Peyer's patch (tissue), 4 donors: ENCODE measurements around the gene CDH4.

Experiments
- POLR2A ChIP-seq, 2 donors: fragments of 450-650 bp; IDR thresholded peaks; one replicate each; pipeline ENCODE4 v1.5.1; 2017; ENCODE audit warnings: antibody characterized with exemption in 2 of 2, mild to moderate bottlenecking in 2 of 2, moderate library complexity in 2 of 2
- TF ChIP-seq, protein P1 (sequence below), 6 experiments: fragments of 450-650 bp in 4 of 6; fragments of 200-600 bp in 2 of 6; sonication (generic) in 1 of 6; IDR thresholded peaks; one replicate each; pipeline ENCODE4 v1.5.1; 2017 to 2019; ENCODE audit warnings: antibody characterized with exemption in 6 of 6, mild to moderate bottlenecking in 3 of 6, moderate library complexity in 1 of 6

DNA sequence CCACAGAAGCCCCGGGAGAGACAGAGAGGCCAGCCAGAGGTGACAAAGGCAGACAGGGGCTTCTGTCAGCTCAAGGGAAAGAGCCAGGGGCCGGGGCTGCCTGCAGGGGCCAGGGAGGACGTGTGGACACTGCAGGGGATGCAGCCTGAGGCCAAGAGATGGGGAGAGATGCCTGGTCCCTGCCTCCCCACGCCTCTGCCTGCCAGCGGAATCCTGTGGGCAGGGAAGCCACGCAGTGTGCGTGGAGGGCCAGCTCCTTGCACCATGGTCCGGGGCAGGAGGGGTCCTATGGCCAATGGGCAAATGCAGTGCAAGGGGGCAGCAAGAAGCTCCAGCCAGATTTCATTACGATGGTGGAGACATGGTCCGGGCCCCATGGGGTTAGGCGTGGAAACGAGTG is 224.9 kb downstream of the CDH4 start:
- TF ChIP-seq POLR2A (IDR thresholded peaks at IDR 0.05): no peak
- TF ChIP-seq, protein P1, sequence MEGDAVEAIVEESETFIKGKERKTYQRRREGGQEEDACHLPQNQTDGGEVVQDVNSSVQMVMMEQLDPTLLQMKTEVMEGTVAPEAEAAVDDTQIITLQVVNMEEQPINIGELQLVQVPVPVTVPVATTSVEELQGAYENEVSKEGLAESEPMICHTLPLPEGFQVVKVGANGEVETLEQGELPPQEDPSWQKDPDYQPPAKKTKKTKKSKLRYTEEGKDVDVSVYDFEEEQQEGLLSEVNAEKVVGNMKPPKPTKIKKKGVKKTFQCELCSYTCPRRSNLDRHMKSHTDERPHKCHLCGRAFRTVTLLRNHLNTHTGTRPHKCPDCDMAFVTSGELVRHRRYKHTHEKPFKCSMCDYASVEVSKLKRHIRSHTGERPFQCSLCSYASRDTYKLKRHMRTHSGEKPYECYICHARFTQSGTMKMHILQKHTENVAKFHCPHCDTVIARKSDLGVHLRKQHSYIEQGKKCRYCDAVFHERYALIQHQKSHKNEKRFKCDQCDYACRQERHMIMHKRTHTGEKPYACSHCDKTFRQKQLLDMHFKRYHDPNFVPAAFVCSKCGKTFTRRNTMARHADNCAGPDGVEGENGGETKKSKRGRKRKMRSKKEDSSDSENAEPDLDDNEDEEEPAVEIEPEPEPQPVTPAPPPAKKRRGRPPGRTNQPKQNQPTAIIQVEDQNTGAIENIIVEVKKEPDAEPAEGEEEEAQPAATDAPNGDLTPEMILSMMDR (IDR thresholded peaks at IDR 0.05): no peak
